Ishikawa (cell line): ENCODE measurements around the gene SPOCK2.

Source experiments
- CEBPB ChIP-seq: IDR thresholded peaks from 2 replicates; pipeline ENCODE4 v1.6.1; 2012
- EGR1 ChIP-seq: IDR thresholded peaks from 2 replicates; pipeline ENCODE4 v1.6.1; 2012
- EP300 ChIP-seq: IDR thresholded peaks from 2 replicates; pipeline ENCODE4 v1.6.1; 2012; ENCODE audit warnings: borderline replicate concordance
- NFIC ChIP-seq: IDR thresholded peaks from 2 replicates; pipeline ENCODE4 v1.6.1; 2012
- TAF1 ChIP-seq: IDR thresholded peaks from 2 replicates; pipeline ENCODE4 v1.6.1; 2012; ENCODE audit warnings: low read depth, mild to moderate bottlenecking
- TEAD4 ChIP-seq: IDR thresholded peaks from 2 replicates; pipeline ENCODE4 v1.6.1; 2012
- YY1 ChIP-seq: IDR thresholded peaks from 2 replicates; pipeline ENCODE4 v1.6.1; 2012; ENCODE audit warnings: low read depth
- TF ChIP-seq, protein P1 (sequence below): IDR thresholded peaks from 2 replicates; pipeline ENCODE4 v1.6.1; 2012; ENCODE audit warnings: low read depth, mild to moderate bottlenecking
- TF ChIP-seq, protein P2 (sequence below): IDR thresholded peaks from 2 replicates; pipeline ENCODE4 v1.6.1; 2012
- TF ChIP-seq, protein P3 (sequence below): IDR thresholded peaks from 2 replicates; pipeline ENCODE4 v1.6.1; 2012

DNA sequence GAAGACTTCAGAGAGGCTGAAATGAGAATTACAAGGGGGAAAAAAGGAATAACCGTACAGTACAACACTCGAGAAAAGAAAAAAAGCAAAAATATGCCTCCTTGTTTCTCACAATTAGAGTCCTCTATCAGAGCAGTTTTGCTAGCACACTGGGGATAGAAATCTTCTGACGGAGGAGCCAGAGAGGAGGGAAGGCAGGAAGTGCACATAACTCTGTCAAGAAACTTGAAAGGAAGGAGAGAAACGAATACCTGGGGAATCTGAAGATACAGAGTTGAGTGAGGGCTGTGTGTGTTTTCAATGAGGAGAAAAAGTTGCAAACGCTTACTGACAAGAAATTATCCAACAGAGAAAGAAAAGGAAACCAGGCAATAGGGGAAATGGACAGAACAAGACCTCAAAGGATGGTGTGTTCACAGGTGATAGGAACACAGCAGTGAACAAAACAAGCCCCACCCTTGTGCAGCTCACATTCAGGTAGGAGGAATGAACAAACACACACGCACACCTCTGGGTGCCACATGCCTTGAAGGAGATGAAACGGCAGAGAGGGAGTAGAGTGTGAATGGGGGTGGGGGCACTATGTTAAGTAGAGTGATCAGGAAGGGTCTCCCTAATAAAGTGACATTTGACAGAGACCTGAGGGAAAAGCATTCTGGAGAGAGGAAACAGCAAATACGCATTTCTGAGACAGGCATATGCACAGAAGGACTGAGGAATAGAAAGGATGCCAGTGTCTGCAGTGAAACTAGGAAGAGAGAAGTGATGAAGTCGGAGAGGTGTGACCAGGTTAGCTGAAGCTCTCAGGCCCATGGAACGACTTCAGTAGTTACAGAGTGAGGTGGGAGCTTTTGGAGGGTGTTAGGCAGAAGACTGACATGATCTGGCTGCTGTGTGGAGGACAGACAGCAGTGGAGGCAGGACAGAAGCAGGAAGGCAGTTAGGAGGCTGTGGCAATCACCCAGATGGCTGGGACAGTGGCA, 46.7 kb upstream of the SPOCK2 start:
- no peak for TF ChIP-seq EP300
- TF ChIP-seq CEBPB = no peak
- TF ChIP-seq, protein P1, sequence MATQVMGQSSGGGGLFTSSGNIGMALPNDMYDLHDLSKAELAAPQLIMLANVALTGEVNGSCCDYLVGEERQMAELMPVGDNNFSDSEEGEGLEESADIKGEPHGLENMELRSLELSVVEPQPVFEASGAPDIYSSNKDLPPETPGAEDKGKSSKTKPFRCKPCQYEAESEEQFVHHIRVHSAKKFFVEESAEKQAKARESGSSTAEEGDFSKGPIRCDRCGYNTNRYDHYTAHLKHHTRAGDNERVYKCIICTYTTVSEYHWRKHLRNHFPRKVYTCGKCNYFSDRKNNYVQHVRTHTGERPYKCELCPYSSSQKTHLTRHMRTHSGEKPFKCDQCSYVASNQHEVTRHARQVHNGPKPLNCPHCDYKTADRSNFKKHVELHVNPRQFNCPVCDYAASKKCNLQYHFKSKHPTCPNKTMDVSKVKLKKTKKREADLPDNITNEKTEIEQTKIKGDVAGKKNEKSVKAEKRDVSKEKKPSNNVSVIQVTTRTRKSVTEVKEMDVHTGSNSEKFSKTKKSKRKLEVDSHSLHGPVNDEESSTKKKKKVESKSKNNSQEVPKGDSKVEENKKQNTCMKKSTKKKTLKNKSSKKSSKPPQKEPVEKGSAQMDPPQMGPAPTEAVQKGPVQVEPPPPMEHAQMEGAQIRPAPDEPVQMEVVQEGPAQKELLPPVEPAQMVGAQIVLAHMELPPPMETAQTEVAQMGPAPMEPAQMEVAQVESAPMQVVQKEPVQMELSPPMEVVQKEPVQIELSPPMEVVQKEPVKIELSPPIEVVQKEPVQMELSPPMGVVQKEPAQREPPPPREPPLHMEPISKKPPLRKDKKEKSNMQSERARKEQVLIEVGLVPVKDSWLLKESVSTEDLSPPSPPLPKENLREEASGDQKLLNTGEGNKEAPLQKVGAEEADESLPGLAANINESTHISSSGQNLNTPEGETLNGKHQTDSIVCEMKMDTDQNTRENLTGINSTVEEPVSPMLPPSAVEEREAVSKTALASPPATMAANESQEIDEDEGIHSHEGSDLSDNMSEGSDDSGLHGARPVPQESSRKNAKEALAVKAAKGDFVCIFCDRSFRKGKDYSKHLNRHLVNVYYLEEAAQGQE = no peak
- TF ChIP-seq YY1 = no peak
- TF ChIP-seq TAF1 = no peak
- TF ChIP-seq TEAD4 = no peak
- TF ChIP-seq EGR1 = no peak
- TF ChIP-seq, protein P2, sequence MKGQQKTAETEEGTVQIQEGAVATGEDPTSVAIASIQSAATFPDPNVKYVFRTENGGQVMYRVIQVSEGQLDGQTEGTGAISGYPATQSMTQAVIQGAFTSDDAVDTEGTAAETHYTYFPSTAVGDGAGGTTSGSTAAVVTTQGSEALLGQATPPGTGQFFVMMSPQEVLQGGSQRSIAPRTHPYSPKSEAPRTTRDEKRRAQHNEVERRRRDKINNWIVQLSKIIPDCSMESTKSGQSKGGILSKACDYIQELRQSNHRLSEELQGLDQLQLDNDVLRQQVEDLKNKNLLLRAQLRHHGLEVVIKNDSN = no peak
- TF ChIP-seq, protein P3, sequence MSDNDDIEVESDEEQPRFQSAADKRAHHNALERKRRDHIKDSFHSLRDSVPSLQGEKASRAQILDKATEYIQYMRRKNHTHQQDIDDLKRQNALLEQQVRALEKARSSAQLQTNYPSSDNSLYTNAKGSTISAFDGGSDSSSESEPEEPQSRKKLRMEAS = no peak
- TF ChIP-seq NFIC = no peak
